SU-DHL-6 (cell line): ENCODE data around the gene LGALS4.

Experiments used
- H2AFZ ChIP-seq: fragments of 200-600 bp; sonication (generic); 2 replicates; pipeline ENCODE4 v1.6.1; 2014; ENCODE audit warnings: low read depth, mild to moderate bottlenecking, moderate library complexity, mixed read lengths, antibody characterized with exemption, low read length; ENCODE audit not compliant: severe bottlenecking
- H3F3A ChIP-seq: fragments of 200-600 bp; shearing (Covaris generic); 2 replicates; pipeline ENCODE4 v1.6.0; 2016; ENCODE audit warnings: antibody characterized with exemption, mild to moderate bottlenecking; ENCODE audit not compliant: insufficient read depth
- H3K27ac ChIP-seq: fragments of 200-600 bp; sonication (generic); 2 replicates; pipeline ENCODE4 v1.5.1; 2016; ENCODE audit warnings: low read depth, mild to moderate bottlenecking, low read length, moderate library complexity, mixed read lengths
- H3K27me3 ChIP-seq: fragments of 200-600 bp; sonication (generic), shearing (Covaris generic); 2 replicates; pipeline ENCODE4 v1.6.0; 2014; ENCODE audit warnings: mild to moderate bottlenecking, low read length
- H3K36me3 ChIP-seq: fragments of 200-600 bp; sonication (generic); 2 replicates; pipeline ENCODE4 v1.6.1; 2014; ENCODE audit warnings: mild to moderate bottlenecking, low read length, mixed read lengths
- H3K4me2 ChIP-seq: fragments of 300-600, 200-600 bp; shearing (Covaris generic), sonication (generic); 2 replicates; pipeline ENCODE4 v1.6.0; 2014; ENCODE audit warnings: low read length, low read depth, mild to moderate bottlenecking; ENCODE audit not compliant: poor library complexity, severe bottlenecking
- H3K4me3 ChIP-seq: fragments of 200-600 bp; sonication (generic); 2 replicates; pipeline ENCODE4 v1.5.1; 2014; ENCODE audit warnings: antibody characterized with exemption, low read length, mild to moderate bottlenecking, mixed read lengths; ENCODE audit not compliant: insufficient read depth, poor library complexity, severe bottlenecking
- H3K79me2 ChIP-seq: fragments of 200-600 bp; sonication (generic); 2 replicates; pipeline ENCODE4 v1.6.1; 2014; ENCODE audit warnings: mild to moderate bottlenecking, low read length, moderate library complexity; ENCODE audit not compliant: insufficient read depth
- H3K9ac ChIP-seq: fragments of 200-600 bp; sonication (generic); 2 replicates; pipeline ENCODE4 v1.7.0; 2014; ENCODE audit warnings: mild to moderate bottlenecking, low read length
- H3K9me2 ChIP-seq: fragments of 200-600 bp; sonication (generic); replicated peaks from 2 replicates; pipeline ENCODE4 v1.6.1; 2014; ENCODE audit warnings: low read length; ENCODE audit not compliant: insufficient read depth
- H3K9me3 ChIP-seq: fragments of 200-600 bp; sonication (generic); 2 replicates; pipeline ENCODE4 v1.6.1; 2014; ENCODE audit warnings: low read length, mixed read lengths; ENCODE audit not compliant: insufficient read depth
- H4K20me1 ChIP-seq: fragments of 200-600 bp; sonication (generic); 2 replicates; pipeline ENCODE4 v1.6.1; 2014; ENCODE audit warnings: low read depth, mild to moderate bottlenecking, antibody characterized with exemption, low read length, moderate library complexity, mixed read lengths
- CTCF ChIP-seq: fragments of 200-600 bp; sonication (generic); IDR thresholded peaks from one replicate; pipeline ENCODE4 v1.5.1; 2017; ENCODE audit warnings: antibody characterized with exemption, mild to moderate bottlenecking, low read length, moderate library complexity; ENCODE audit not compliant: insufficient read depth, poor library complexity, severe bottlenecking
- EZH2phosphoT487 ChIP-seq: fragments of 200-600 bp; sonication (generic), shearing (Covaris generic); conservative IDR thresholded peaks from 2 replicates; pipeline ENCODE4 v1.6.1; 2018; ENCODE audit warnings: mild to moderate bottlenecking, antibody characterized with exemption, low read length, moderate library complexity, mixed read lengths

The LGALS4 gene

GRCh38 chr19:38842439-38843174, 29.9 kb upstream of the LGALS4 start:
- H2AFZ ChIP-seq: no peak overlapping the region
- H3K4me3 ChIP-seq: no peak overlapping the region
- peaks cover 68% of the 10 kb centered on the region for H3K79me2 ChIP-seq
- H3K36me3 ChIP-seq: peaks cover 76% of the 10 kb centered on the region
- peaks cover 36% of the 10 kb centered on the region for H3F3A ChIP-seq
- no peak overlapping the region for H3K9ac ChIP-seq
- peaks cover 68% of the 10 kb centered on the region for H4K20me1 ChIP-seq
- H3K4me2 ChIP-seq: no peak overlapping the region
- TF ChIP-seq EZH2phosphoT487 (no peak), CTCF (no peak)
- H3K27me3 ChIP-seq: no peaks in the 10 kb centered on the region
- H3K9me3 ChIP-seq: no peaks in the 10 kb centered on the region
- no peaks in the 10 kb centered on the region for H3K9me2 ChIP-seq
- no peak overlapping the region for H3K27ac ChIP-seq

GRCh38 chr19:38841787-38842438, 29.2 kb upstream of the LGALS4 start:
- Histone ChIP-seq H3K4me2 (no peak overlapping the region), H2AFZ (no peak overlapping the region), H3K9me2 (no peaks in the 10 kb centered on the region), H3K36me3 (peaks cover 69% of the 10 kb centered on the region), H4K20me1 (peaks cover 61% of the 10 kb centered on the region), H3K27me3 (no peaks in the 10 kb centered on the region), H3K9me3 (no peaks in the 10 kb centered on the region), H3K79me2 (peaks cover 61% of the 10 kb centered on the region), H3K4me3 (no peak overlapping the region), H3K9ac (no peak overlapping the region), H3F3A (peaks cover 43% of the 10 kb centered on the region), H3K27ac (no peak overlapping the region)
- TF ChIP-seq CTCF (no peak), EZH2phosphoT487 (no peak)

- H3F3A ChIP-seq: peaks cover 49% of the 10 kb centered on the region
- no peak overlapping the region for H3K27ac ChIP-seq
- no peaks in the 10 kb centered on the region for H3K27me3 ChIP-seq
- peaks cover 69% of the 10 kb centered on the region for H3K36me3 ChIP-seq
- H4K20me1 ChIP-seq: peaks cover 56% of the 10 kb centered on the region
- H3K4me2 ChIP-seq: no peak overlapping the region
- no peaks in the 10 kb centered on the region for H3K9me2 ChIP-seq
- no peak for TF ChIP-seq EZH2phosphoT487
- TF ChIP-seq CTCF: no peak
- H3K9ac ChIP-seq: no peak overlapping the region
- H3K4me3 ChIP-seq: no peak overlapping the region
- no peak overlapping the region for H2AFZ ChIP-seq
- H3K9me3 ChIP-seq: no peaks in the 10 kb centered on the region
- H3K79me2 ChIP-seq: peaks cover 54% of the 10 kb centered on the region
Measured at GRCh38 chr19:38841180-38841766, 28.5 kb upstream of the LGALS4 start.
